Colon (tissue), 2 donors: ENCODE data around the gene XPR1.
"Not testable (repeated sequence)": the region's sequence is repeated elsewhere in the genome, so short reads cannot be mapped to it uniquely, and the experiment has no call there.

Source experiments
- FAIRE-seq: peaks from 2 replicates; lab custom pipeline; 2012; peaks lifted over from hg19 to GRCh38; lab: Jason Lieb, UNC
- donor health status: control.
- donor health status: control.

XPR1 gene

DNA sequence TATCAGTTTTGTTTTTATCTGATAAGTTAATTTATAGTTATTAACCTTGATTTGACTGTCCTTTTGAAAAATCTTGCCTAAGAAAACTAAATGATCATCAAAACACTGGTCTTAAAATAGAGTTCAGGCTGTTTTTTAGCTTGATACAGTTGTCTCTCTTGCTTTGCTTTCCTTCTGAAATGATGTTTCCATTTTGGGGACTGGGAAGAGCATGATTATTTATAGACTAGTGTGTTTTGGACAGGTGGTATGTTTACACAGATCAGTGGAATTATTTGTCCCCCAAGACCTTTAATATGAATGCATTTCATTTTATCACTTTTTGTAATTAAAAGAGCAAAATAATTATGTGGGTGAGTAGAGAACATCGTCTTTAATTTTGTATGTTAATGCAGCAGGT is 90.8 kb downstream of the XPR1 start:
- no peak for FAIRE-seq

DNA sequence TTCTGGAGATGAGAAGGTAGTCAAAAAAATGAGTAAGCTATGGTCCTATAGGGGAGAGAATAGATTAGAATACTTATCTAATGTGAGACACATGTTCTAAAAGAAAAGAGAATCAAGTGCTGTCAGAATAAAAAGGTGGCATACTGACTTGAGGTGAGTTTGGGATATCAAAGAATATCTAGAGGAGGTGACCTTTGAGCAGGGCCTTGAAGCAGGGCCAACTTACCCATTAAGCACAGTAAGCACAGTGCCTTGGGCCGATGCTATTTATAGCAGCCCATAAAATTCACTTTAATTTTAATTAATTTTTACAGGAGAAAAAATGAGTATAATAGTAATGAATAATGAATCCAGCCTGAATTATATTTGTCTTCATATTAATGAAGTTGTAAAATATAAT is 92.2 kb downstream of the XPR1 start:
- no peak for FAIRE-seq

DNA sequence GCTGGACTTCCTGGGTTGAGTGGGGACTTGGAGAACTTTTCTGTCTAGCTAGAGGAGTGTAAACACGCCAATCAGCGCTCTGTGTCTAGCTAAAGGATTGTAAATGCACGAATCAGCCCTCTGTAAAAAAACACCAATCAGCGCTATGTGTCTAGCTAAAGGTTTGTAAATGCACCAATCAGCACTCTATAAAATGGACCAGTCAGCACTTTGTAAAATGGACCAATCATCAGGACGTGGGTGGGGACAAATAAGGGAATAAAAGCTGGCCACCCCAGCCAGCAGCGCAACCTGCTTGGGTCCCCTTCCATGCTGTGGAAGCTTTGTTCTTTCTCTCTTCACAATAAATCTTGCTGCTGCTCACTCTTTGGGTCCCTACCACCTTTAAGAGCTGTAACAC is 94.2 kb downstream of the XPR1 start:
- not testable (repeated sequence) for FAIRE-seq

DNA sequence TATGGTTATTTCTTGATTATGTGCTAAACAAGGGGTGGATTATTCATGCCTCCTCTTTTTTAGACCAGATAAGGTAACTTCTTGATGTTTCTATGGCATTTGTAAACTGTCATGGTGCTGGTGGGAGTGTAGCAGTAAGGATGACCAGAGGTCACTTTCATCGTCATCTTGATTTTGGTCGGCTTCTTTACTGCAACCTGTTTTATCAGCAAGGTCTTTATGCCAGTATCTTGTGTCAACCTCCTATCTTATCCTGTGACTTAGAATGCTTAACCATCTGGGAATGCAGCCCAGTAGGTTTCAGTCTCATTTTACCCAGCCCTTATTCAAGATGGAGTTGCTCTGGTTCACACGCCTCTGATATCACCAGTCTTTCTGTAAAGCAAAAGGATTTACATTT is 95.9 kb downstream of the XPR1 start:
- FAIRE-seq = not testable (repeated sequence)

DNA sequence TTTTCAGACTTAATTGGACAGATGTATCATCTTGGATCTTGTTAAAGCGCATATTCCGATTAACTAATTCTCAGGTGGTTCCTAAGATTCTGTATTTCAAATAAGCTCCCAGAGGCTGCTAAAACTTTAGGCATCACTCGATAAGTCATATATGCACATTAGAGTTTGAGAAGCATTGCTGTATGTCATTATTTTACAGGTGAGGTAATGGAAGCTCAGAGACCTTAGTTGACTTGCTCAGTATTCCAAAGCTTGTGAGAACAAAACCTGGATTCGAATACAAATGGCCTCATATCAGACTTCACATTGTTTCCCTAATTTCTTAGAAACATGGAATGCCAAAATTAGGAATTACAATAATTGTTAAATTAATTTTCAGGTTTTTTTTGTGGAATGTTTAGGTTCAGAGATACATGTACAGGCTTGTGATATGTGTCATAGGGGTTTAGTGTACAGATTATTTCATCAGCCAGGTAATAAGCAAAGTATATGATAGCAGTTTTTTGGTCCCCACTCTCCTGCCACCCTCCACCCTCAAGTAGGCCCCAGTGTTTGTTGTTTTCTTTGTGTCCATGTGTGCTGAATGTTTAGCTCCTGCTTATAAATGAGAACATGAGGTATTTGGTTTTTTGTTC is 96.8 kb downstream of the XPR1 start:
- no peak for FAIRE-seq

DNA sequence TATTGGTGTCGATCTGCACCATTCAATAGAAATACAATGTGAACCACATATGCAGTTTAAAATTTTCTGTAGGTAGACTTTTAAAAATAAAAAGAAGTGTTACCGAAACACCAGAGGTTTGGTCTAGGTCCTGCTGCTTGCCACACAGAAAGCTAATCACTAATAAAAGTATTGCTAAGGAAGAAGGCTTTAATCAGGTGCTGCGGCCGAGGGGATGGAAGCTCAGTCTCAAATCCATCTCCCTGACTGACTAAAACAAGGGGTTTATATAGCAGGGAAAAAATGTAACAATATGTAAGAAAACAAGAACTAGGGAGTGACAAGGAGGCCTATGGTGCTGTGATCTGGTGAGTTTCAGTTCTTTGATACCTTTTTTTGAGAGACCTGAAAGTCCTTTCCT is 99.3 kb downstream of the XPR1 start:
- FAIRE-seq = no peak

DNA sequence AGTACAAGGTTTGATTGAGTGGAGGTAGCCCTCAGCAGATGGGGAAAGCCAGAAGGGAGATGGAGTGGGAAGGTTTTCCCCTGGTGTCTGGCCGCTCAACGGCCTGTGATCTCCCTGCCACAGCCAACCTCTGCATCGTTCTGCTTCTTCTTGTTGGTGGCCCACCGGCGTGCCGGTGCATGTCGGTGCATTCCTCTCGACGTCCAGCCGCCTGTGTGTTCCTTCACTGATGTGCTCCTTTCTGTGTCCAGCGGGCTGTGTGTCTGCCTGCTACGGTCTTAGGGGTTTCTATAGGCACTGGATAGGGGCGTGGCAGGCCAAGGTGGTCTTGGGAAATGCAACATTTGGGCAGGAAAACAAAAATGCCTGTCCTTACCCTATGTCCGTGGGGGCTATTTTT is 101.0 kb downstream of the XPR1 start:
- no peak for FAIRE-seq

DNA sequence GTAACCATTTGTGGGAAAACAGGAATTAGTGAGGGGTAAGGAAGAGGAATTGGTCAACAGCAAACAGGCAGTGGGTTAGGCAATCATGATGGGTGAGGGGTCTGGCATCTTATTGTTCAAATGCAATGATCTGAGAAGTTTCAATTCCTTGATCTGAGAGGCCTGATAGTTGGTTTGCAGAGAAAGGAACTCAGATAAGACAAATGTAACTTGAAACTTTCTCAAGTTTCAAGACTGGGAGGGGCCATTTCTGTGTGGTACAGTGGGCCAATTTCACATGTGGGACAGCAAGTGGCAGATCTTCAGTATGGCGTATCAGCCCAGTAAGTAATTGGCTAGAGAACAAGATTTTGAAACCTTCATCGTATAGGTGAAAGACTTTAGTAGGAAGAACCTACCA is 102.5 kb downstream of the XPR1 start:
- no peak for FAIRE-seq

DNA sequence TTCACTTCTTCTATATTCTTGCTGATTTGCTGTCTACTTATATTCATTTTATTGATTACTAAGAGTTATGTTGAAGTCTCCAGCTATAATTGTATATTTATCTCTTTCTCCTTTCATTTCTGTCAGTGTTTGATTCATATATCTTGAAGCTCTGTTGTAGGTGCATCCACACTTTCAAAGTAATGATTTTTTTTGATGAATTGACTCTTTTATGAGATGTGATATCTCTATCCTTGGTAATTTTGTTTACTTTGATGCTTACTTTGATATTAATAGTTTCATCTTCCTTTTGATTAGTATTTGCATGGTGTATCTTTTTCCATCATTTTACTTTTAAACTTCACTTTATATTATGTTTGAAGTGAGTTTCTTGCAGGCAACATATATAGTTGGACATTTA is 110.8 kb downstream of the XPR1 start:
- no peak for FAIRE-seq

DNA sequence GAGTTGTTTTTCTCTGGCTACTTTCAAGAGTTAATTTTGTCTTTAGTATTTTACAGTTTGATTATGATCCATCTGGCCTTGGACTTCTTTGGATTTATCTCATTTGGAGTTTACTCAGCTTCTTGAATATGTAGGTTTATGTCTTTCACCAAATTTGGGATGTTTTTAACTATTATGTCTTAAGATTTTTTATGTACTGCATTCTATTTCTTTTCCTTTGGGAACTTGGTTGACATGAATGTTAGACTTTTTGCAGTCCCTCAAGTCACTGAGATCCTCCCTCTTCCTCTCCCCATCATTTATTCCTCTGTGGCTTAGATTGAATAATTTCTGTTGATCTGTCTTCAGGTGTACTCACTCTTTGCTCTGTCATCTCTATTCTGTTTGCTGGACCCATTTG is 112.0 kb downstream of the XPR1 start:
- FAIRE-seq = no peak

DNA sequence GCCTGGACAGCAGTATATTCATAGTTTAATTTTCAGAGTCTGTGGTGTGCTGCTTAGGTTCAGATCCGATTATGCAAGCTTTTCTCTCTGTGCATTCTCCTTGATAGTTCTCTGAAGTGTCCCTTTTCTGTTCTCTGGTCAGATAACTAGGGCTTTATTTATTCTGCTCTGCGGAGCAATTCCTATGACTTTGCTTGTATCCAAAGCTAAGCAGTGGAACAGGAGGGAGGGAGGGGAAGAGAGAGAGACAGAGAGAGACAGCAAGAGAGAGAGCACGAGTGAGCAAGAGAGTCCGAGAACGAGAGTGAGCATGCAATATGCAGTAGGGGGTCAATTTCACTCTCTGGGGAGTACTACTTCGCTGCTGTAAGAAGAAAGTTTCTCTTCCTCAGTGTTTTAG is 113.3 kb downstream of the XPR1 start:
- no peak for FAIRE-seq

DNA sequence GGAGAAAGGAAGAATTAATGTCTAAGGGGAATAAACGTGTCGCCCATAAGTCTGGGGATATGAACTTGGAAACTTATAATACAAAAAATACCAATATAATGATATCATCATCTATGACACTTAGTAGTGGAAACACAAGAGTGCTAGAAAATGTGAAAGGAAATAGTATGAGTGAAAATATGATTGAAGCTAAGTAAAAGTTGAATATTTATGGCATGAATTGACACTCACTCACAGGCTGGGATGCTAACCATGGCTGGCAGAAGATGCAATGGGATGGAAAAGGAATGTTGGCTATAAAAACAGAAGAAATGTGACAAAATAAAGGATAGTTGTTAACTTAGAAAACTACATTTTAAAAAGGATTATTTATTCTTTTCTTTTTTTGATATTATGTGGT is 120.1 kb downstream of the XPR1 start:
- no peak for FAIRE-seq

DNA sequence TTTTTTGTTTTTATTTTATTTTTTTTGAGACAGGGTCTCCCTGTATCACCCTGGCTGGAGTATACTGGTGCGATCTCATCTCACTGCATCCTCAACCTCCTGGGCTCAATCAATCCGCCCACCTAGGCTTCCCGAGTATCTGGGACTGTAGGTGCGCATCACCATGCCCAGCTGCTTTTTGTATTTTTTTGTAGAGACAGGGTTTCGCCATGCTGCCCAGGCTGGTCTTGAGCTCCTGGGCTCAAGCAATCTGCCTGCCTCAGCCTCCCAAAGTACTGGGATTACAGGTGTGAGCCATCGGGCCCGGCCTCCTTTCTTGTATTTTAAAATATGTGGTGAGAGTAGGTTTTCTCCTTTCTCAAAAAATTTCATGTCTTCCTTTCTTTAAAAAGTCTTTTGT is 122.6 kb downstream of the XPR1 start:
- FAIRE-seq = no peak

DNA sequence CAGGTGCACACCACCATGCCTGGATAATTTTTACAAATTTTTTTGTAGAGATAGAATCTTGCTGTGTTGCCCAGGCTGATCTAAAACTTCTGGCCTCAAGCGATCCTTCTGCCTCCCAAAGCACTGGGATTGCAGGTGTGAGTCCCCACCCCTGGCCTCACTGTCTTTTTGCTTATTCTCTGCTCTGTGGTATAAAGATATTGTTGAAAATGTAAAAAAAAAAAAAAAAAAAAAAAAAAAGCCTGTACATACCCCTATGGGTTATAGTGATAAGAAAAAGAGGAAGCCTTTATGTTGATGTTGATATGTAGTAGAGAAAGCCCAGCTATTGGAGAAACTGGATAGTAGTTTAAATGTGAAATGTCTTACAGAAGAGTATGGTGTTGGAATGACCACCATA is 125.8 kb downstream of the XPR1 start:
- FAIRE-seq = no peak

DNA sequence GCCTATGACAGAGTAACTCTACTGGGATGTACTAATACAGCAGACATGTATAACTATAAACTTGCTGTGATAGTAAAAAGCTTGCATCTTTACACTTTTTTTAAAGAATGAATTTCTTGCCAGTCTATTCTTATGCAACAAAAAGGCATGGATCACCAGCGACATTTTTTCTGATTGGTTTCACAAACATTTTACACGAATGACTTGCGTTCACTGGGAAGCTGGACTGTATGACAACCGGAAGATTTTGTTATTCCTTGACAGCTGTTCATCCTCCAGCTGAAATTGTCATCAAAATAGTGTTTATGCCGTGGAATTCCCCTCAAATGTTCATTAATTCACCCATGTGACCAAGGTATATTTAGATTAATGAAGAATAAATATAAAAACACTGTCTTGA is 131.0 kb downstream of the XPR1 start:
- no peak for FAIRE-seq

DNA sequence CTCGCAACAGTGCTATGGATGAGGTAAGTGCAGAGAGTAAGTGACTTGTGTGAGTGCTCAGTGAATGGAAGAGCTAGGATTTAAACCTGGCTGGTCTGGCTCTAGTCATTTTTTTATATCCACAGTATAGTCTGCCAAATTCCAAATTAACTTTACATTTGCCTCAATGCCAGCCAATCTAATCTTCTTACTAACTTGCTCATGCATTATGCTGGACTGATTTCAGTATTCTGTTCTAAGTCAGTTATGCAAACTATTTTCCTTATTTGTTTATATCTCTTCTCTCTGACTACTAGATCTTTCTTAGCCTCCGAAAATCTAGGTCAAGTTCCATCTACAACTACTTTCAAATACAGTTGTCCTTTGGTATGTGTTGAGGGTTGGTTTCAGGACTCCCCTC is 133.3 kb downstream of the XPR1 start:
- no peak for FAIRE-seq

DNA sequence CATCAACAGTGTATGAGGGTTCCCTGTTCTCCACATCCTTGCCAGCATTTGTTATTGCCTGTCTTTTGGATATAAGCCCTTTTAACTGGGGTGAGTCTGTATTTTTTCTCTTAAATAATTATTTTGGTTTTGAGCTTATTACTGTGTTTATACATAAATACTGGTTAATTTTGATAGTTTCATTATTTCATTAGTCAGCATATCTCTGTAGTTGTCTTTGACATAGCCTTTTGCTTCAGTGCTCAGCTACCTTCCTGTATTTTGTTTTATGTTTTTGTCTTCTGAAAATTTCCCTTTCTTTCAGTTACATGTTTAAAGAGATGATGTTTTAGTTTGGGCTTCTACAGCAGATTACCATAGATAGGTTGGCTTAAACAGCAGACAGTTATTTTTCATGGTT is 138.1 kb downstream of the XPR1 start:
- no peak for FAIRE-seq

DNA sequence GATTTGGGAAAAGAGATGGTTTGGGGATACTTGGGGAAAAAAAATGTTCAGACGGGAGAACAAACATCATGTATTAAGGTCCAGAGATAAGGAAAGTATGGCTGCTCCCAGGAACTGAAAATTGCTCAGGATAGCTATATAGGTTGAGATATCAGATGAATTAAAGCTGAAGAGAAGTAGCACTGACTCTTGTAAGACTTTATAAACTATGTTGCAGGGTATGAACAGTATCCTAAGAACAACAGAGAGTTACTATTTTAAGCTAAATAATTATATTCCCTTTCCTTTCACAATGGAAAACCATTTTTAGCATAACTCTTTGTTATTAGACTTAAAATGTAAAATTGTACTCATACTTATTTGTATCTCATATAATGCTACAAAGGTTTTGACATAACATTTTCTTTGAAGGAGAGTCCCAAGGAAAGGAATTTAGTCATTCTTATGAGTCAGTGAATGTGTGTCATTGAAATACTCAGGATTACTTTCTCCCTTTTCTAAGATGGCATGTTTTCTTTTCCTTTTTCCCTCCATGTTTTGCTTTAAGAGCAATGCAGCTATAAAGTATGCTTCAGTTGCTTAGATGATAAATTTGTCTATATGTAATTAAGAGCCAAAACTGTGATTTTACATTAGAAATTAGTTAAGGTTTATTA is 141.5 kb downstream of the XPR1 start:
- no peak for FAIRE-seq

DNA sequence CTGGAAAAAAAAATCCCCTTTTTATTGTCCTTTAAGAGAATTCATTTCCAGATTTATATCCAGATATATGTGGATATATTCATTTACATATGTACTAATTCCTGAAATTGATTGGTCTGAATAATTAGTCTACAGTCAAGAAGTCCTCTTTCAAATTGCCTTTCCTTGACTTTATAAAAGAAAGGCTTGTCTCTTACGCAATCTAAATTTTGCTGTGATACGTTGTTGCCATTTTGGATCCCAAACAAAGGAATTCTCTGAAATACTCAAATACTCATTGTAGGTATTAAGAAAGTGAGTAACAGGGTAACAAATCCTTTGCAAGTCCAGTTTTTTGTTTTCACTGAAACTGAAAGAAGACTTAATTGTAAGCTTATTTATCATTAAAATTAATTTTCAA is 144.0 kb downstream of the XPR1 start:
- FAIRE-seq = no peak

DNA sequence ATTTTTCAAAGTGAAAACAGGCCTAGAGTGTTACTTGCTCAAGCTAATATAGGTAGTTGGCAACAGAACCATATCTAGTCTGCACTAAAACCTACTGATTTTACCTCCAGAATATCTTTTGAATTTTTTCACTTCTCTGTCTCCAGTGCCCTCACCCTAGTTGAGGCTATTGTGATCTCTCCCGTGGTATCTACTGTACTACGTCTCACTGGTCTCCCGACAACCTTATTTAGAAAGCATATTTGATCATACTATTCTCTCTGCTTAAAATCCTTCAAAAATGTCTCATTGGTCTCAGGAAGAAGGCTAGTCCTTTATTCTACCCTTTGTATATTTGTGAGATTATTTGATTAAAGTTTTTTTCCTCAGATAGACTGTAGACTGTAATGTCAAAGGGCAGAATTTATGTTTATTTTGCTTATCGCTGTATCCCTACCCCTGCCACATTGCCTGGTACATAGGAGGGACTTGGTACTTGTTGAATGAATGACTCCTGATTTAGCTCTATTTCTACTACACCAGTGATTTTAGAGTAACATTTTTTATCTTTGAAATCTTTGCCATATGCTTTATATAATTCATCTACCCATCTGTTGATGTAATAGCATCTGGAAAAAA is 145.4 kb downstream of the XPR1 start:
- no peak for FAIRE-seq

DNA sequence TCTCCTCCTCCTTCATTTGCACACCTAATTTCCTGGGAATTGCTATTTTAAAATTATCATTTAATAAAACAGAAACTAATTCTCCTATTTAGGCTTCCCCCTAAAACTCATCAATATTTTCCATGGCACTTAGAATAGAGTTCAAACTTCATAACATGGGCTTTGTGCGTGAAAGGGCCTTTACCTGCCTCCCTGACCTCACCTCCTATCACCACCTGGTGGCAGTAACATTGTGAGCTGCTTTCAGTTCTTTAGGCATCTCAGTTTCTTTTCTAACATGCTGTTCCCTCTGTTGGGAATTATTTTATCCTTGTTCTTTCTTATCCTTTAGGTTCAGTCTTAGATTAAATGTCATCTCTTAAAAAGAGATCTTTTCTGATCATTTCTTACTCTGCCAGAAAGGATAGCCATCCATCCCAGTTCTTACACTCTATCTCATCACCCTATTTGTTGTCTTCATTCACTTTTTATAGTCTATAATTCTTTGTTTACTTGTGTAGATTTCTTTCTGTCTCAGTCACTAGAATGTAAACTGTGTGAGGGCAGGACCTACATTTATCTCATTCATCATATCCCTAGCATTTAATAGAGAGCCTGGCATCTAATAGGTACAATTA is 147.1 kb downstream of the XPR1 start:
- FAIRE-seq = no peak

DNA sequence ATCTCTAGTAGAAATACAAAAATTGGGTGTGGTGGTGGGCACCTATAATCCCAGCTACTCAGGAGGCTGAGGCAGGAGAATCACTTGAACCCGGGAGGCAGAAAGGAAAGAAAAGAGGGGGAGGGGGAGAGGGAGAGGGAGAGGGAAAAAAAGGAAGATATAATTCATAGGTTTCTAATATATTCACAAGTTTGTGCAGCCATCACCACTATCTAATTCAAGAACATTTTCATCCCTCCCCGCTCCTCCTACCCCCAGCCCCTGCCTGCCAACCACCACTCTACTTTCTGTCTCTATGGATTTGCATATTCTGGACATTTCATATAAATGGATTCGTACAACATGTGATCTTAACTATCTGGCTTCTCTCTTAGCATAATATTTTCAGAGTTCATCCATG is 147.8 kb downstream of the XPR1 start:
- FAIRE-seq = no peak

DNA sequence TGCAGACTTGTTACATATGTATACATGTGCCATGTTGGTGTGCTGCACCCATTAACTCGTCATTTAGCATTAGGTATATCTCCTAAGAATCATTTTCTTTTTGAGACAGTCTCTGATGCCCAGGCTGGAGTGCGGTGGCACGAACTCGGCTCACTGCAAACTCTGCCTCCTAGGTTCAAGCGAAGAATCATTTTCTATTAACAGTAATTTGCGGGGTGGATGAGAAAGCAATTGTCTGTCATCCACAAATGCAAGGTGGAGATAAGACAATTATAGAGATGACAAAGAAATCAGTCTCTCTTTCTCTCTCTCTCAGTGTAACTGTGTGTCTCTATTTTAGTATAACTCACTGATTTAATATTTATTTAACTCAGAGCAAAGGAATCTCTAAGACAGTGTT is 149.9 kb downstream of the XPR1 start:
- FAIRE-seq = no peak

DNA sequence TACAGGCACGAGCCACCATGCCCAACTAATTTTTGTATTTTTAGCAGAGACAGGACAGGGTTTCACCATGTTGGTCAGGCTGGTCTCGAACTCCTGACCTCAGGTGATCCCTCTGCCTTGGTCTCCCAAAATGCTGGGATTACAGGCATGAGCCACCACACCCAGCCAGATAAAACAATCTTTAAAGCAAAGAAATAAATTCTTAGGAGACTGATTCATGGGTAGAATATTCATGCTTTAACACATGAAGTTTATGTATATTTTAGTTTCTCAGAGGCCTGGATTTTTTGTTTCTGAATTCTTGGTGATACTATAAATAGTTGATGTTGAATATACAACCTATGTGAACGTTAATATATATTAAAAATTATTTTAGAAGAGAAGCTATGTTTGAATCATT is 153.5 kb downstream of the XPR1 start:
- FAIRE-seq = no peak
